HEK293 (cell line): ENCODE results near the gene NCK1.

Experiments
- CTCF ChIA-PET: fragments of 350-600 bp; formaldehyde crosslinking; extraction: SDS; loops from one replicate; lab custom pipeline; 2021; ENCODE audit warnings: antibody characterized with exemption; lab: Yijun Ruan, JAX
- POLR2A ChIA-PET: fragments of 300-600 bp; formaldehyde crosslinking; extraction: SDS; loops from one replicate; lab custom pipeline; 2020; ENCODE audit warnings: antibody characterized with exemption, inconsistent platforms; lab: Yijun Ruan, JAX
- H3K27ac ChIP-seq: fragments of 200-500 bp; sonication (Bioruptor generic); 2 replicates; pipeline ENCODE4 v1.5.1; 2014; ENCODE audit warnings: low read depth, low read length, control low read depth, inconsistent platforms; ENCODE audit errors: extremely low read depth
- H3K36me3 ChIP-seq, 2 experiments: fragments of 200-500 bp in 1 of 2; sonication (Bioruptor generic) in 1 of 2; 1 replicate in 1 of 2; 2 replicates in 1 of 2; pipeline ENCODE4 v1.5.1; 2014 to 2017; ENCODE audit warnings: inconsistent platforms in 2 of 2, low read length in 2 of 2; ENCODE audit not compliant: control insufficient read depth in 2 of 2, insufficient read depth in 1 of 2
- H3K4me1 ChIP-seq: fragments of 200-500 bp; sonication (Bioruptor generic); 2 replicates; pipeline ENCODE4 v1.5.1; 2014; ENCODE audit warnings: mild to moderate bottlenecking, low read length, inconsistent platforms; ENCODE audit not compliant: control insufficient read depth, insufficient read depth
- H3K4me3 ChIP-seq: 2 replicates; pipeline ENCODE4 v1.5.1; 2011; ENCODE audit warnings: low read depth, mild to moderate bottlenecking, control low read depth, low read length, moderate library complexity
- H3K9me3 ChIP-seq: fragments of 200-500 bp; sonication (Bioruptor generic); 2 replicates; pipeline ENCODE4 v1.5.1; 2014; ENCODE audit warnings: low read depth, low read length, inconsistent platforms; ENCODE audit not compliant: control insufficient read depth, insufficient read depth
- GLI2 ChIP-seq: fragments of 450-650 bp; formaldehyde crosslinking; IDR thresholded peaks from 2 replicates; pipeline ENCODE4; 2017; ENCODE audit warnings: missing biosample characterization, missing genetic modification characterization, low read depth, borderline replicate concordance
- HOXA7 ChIP-seq: sonication (generic); formaldehyde crosslinking; IDR thresholded peaks from 2 replicates; pipeline ENCODE4 v1.8.1; 2022; ENCODE audit warnings: missing genetic modification reagents, borderline replicate concordance
- OVOL3 ChIP-seq: fragments of 450-650 bp; formaldehyde crosslinking; IDR thresholded peaks from 2 replicates; pipeline ENCODE4 v1.5.1; 2016; ENCODE audit warnings: missing biosample characterization, missing genetic modification characterization
- SALL2 ChIP-seq: fragments of 450-650 bp; formaldehyde crosslinking; IDR thresholded peaks from 2 replicates; pipeline ENCODE4 v1.5.0; 2017; ENCODE audit warnings: missing biosample characterization, mild to moderate bottlenecking, missing genetic modification characterization, borderline replicate concordance
- SCRT2 ChIP-seq: fragments of 450-650 bp; formaldehyde crosslinking; IDR thresholded peaks from 2 replicates; pipeline ENCODE4 v1.5.1; 2016; ENCODE audit warnings: missing biosample characterization, missing genetic modification characterization
- ZBTB21 ChIP-seq: fragments of 450-650 bp; formaldehyde crosslinking; IDR thresholded peaks from 2 replicates; pipeline ENCODE4 v1.5.1; 2017; ENCODE audit warnings: missing biosample characterization, missing genetic modification characterization
- ZFHX2 ChIP-seq: fragments of 450-650 bp; formaldehyde crosslinking; conservative IDR thresholded peaks from 2 replicates; pipeline ENCODE4 v1.5.1; 2016; ENCODE audit warnings: missing biosample characterization, missing genetic modification characterization
- ZFP41 ChIP-seq: fragments of 450-650 bp; formaldehyde crosslinking; IDR thresholded peaks from 2 replicates; pipeline ENCODE4 v1.5.1; 2016; ENCODE audit warnings: missing biosample characterization, missing genetic modification characterization, borderline replicate concordance
- ZNF132 ChIP-seq: fragments of 450-650 bp; formaldehyde crosslinking; IDR thresholded peaks from 2 replicates; pipeline ENCODE4 v1.5.1; 2017; ENCODE audit warnings: missing biosample characterization, missing genetic modification characterization, borderline replicate concordance
- ZNF146 ChIP-seq: fragments of 450-650 bp; formaldehyde crosslinking; IDR thresholded peaks from 2 replicates; pipeline ENCODE4 v1.5.1; 2016; ENCODE audit warnings: missing biosample characterization, missing genetic modification characterization
- ZNF148 ChIP-seq: fragments of 450-650 bp; formaldehyde crosslinking; IDR thresholded peaks from 2 replicates; pipeline ENCODE4 v1.5.0; 2017; ENCODE audit warnings: missing biosample characterization, missing genetic modification characterization, borderline replicate concordance
- ZNF157 ChIP-seq: fragments of 450-650 bp; formaldehyde crosslinking; IDR thresholded peaks from 2 replicates; pipeline ENCODE4 v1.5.1; 2016; ENCODE audit warnings: missing biosample characterization, missing genetic modification characterization
- ZNF174 ChIP-seq: fragments of 450-650 bp; formaldehyde crosslinking; IDR thresholded peaks from 2 replicates; pipeline ENCODE4 v1.5.0; 2017; ENCODE audit warnings: missing biosample characterization, mild to moderate bottlenecking, missing genetic modification characterization
- ZNF2 ChIP-seq: fragments of 450-650 bp; formaldehyde crosslinking; IDR thresholded peaks from 2 replicates; pipeline ENCODE4 v1.5.1; 2016; ENCODE audit warnings: missing biosample characterization, missing genetic modification characterization
- ZNF202 ChIP-seq: fragments of 450-650 bp; formaldehyde crosslinking; IDR thresholded peaks from 2 replicates; pipeline ENCODE4 v1.5.1; 2016; ENCODE audit warnings: missing biosample characterization, missing genetic modification characterization, borderline replicate concordance
- ZNF280D ChIP-seq: fragments of 450-650 bp; formaldehyde crosslinking; IDR thresholded peaks from 2 replicates; pipeline ENCODE4 v1.5.1; 2016; ENCODE audit warnings: missing biosample characterization, missing genetic modification characterization
- ZNF302 ChIP-seq: fragments of 450-650 bp; formaldehyde crosslinking; IDR thresholded peaks from 2 replicates; pipeline ENCODE4 v1.5.1; 2016; ENCODE audit warnings: missing biosample characterization, missing genetic modification characterization, low read depth
- ZNF501 ChIP-seq: fragments of 450-650 bp; formaldehyde crosslinking; IDR thresholded peaks from 2 replicates; pipeline ENCODE4 v1.5.1; 2016; ENCODE audit warnings: missing biosample characterization, missing genetic modification characterization
- ZNF513 ChIP-seq: fragments of 450-650 bp; IDR thresholded peaks from 2 replicates; pipeline ENCODE4 v1.5.1; 2018; ENCODE audit warnings: missing biosample characterization, missing genetic modification characterization
- ZNF561 ChIP-seq: fragments of 450-650 bp; IDR thresholded peaks from 2 replicates; pipeline ENCODE4 v1.5.1; 2018; ENCODE audit warnings: missing biosample characterization, missing genetic modification characterization, borderline replicate concordance
- ZNF585B ChIP-seq: fragments of 450-650 bp; formaldehyde crosslinking; IDR thresholded peaks from 2 replicates; pipeline ENCODE4 v1.5.1; 2016; ENCODE audit warnings: missing biosample characterization, missing genetic modification characterization
- ZNF626 ChIP-seq: fragments of 450-650 bp; sonication (Bioruptor Pico); formaldehyde crosslinking; IDR thresholded peaks from 2 replicates; pipeline ENCODE4 v1.5.1; 2018; ENCODE audit warnings: missing biosample characterization, missing genetic modification characterization, inconsistent platforms
- ZNF76 ChIP-seq: fragments of 450-650 bp; formaldehyde crosslinking; IDR thresholded peaks from 2 replicates; pipeline ENCODE4; 2016; ENCODE audit warnings: low read depth, missing biosample characterization, missing genetic modification characterization, borderline replicate concordance
- ZNF776 ChIP-seq: fragments of 450-650 bp; formaldehyde crosslinking; IDR thresholded peaks from 2 replicates; pipeline ENCODE4 v1.5.0; 2017; ENCODE audit warnings: missing biosample characterization, missing genetic modification characterization, borderline replicate concordance
- ZNF791 ChIP-seq: fragments of 450-650 bp; formaldehyde crosslinking; IDR thresholded peaks from 2 replicates; pipeline ENCODE4 v1.5.1; 2016; ENCODE audit warnings: missing biosample characterization, missing genetic modification characterization

Gene NCK1

GRCh38 chr3:136949708-136950107, 87.7 kb downstream of the NCK1 start:
- no peaks in the 10 kb centered on the region for H3K9me3 ChIP-seq
- TF ChIP-seq SCRT2 (tag by site-specific recombination), result no peak
- TF ChIP-seq ZFP41, result no peak
- no peak for TF ChIP-seq ZNF561 (tag by site-specific recombination)
- no peak for TF ChIP-seq ZNF202 (tag by site-specific recombination)
- no peak for TF ChIP-seq ZNF148 (tag by site-specific recombination)
- TF ChIP-seq ZBTB21 (tag by site-specific recombination), result no peak
- no peak for TF ChIP-seq ZNF2 (tag by site-specific recombination)
- no peak for TF ChIP-seq ZNF513 (tag by site-specific recombination)
- no peak for TF ChIP-seq OVOL3 (tag by site-specific recombination)
- TF ChIP-seq ZNF585B (tag by site-specific recombination), result no peak
- no peak for TF ChIP-seq ZNF302
- no peak for TF ChIP-seq ZNF76 (tag by site-specific recombination)
- TF ChIP-seq ZNF132 (tag by site-specific recombination), result no peak
- no peak for TF ChIP-seq ZNF280D (tag by site-specific recombination)
- TF ChIP-seq ZNF174 (tag by site-specific recombination), result no peak
- TF ChIP-seq ZNF776, result no peak
- H3K27ac ChIP-seq, result no peak overlapping the region
- H3K36me3 ChIP-seq, result peaks cover 0 to 10% of the 10 kb centered on the region in 2 experiments; a peak in 1 of 3 replicates
- ChIA-PET POLR2A (no interaction called here), CTCF (interaction anchor here (0.6 to 1.2 kb wide), 3 partner anchors 32 to 69 kb away, joined by 3 to 7 read pairs (median 3); no protein-coding TSS in a partner anchor)
- no peaks in the 10 kb centered on the region for H3K4me1 ChIP-seq
- H3K4me3 ChIP-seq, result no peak overlapping the region

GRCh38 chr3:136950623-136951022, 88.6 kb downstream of the NCK1 start:
- no peaks in the 10 kb centered on the region for H3K4me1 ChIP-seq
- H3K27ac ChIP-seq, result no peak overlapping the region
- no peak for TF ChIP-seq ZNF791
- TF ChIP-seq ZNF501 (tag by site-specific recombination), result no peak
- TF ChIP-seq GLI2, result no peak
- no peak for TF ChIP-seq ZNF626 (tag by site-specific recombination)
- TF ChIP-seq ZNF146 (tag by site-specific recombination), result no peak
- no peak for TF ChIP-seq SALL2
- TF ChIP-seq ZNF157 (tag by site-specific recombination), result no peak
- TF ChIP-seq HOXA7 (CRISPR knock-in tag), result no peak
- TF ChIP-seq ZFHX2 (tag by site-specific recombination), result no peak

More at GRCh38 chr3:136950623-136951022, 88.6 kb downstream of the NCK1 start:
- no peaks in the 10 kb centered on the region for H3K9me3 ChIP-seq
- CTCF ChIA-PET, result interaction anchor here (1.2 kb wide), 1 partner anchor 63 kb away, joined by 7 read pairs; no protein-coding TSS in a partner anchor
- POLR2A ChIA-PET, result no interaction called here
- H3K4me3 ChIP-seq, result no peak overlapping the region
- peaks cover 0 to 8% of the 10 kb centered on the region in 2 experiments; a peak in 1 of 3 replicates for H3K36me3 ChIP-seq
